Dermis microvascular lymphatic vessel endothelial cell (primary cell): ENCODE data around the gene C16orf54. TPM values are rescaled to one million over a fixed set of nuclear protein-coding genes. Genes with fewer than 3 reads are reported as not detected.
"Not testable (repeated sequence)": the region's sequence is repeated elsewhere in the genome, so short reads cannot be mapped to it uniquely, and the experiment has no call there.

Source experiments
- DNase-seq, 2 donors: peaks; one replicate each; pipeline versions ENCODE4 v3.0.0 to v3.0.0-alpha.2; 2010; ENCODE audit warnings: low read depth in 2 of 2
- total RNA-seq: library from RNA; depleted of rRNA; stranded (reverse); fragments of >200 nt; gene quantifications from 2 replicates; pipeline ENCODE4 v1.2.1, GENCODE V29; 2014

The C16orf54 gene
- total RNA-seq, 1 donor from 2014 or later, result not detected

GRCh38 chr16:29708917-29709600 is 36.7 kb downstream of the C16orf54 start:
- no peak for DNase-seq

GRCh38 chr16:29707160-29707559 is 38.6 kb downstream of the C16orf54 start:
- DNase-seq, result not testable (repeated sequence)

- no peak for DNase-seq
These were observed 40.8 kb downstream of the C16orf54 start for GRCh38 chr16:29705030-29705429.

GRCh38 chr16:29702269-29702668 is 43.5 kb downstream of the C16orf54 start:
- no peak for DNase-seq

- no peak for DNase-seq
These were observed 44.6 kb downstream of the C16orf54 start for GRCh38 chr16:29701214-29701555.

GRCh38 chr16:29700253-29700987 is 45.4 kb downstream of the C16orf54 start:
- peak; percentile 20 to 85 for DNase-seq

- no peak for DNase-seq
These were observed 46.2 kb downstream of the C16orf54 start for GRCh38 chr16:29699324-29700219.

GRCh38 chr16:29698484-29699323 is 47.1 kb downstream of the C16orf54 start:
- DNase-seq, result no peak

- no peak for DNase-seq
These were observed 47.7 kb downstream of the C16orf54 start for GRCh38 chr16:29698042-29698441.

GRCh38 chr16:29697391-29697790 is 48.4 kb downstream of the C16orf54 start:
- DNase-seq, result no peak

- no peak for DNase-seq
These were observed 48.9 kb downstream of the C16orf54 start for GRCh38 chr16:29696881-29697331.

GRCh38 chr16:29695675-29696074 is 50.1 kb downstream of the C16orf54 start:
- not testable (repeated sequence) for DNase-seq

GRCh38 chr16:29694384-29695195 is 51.2 kb downstream of the C16orf54 start:
- no peak for DNase-seq

GRCh38 chr16:29692606-29693005 is 53.2 kb downstream of the C16orf54 start:
- not testable (repeated sequence) for DNase-seq

Other genes with a start within 250 kb of the C16orf54 start
- 9.5 and 19.0 TPM in 2 replicates for gene NPIPB12, start 239.6 kb downstream of the C16orf54 start, total RNA-seq
- gene SPN, start 82.7 kb downstream of the C16orf54 start, total RNA-seq, result under 0.01 TPM in 1 of 2 replicates, not detected in the other
- gene QPRT, start 66.8 kb downstream of the C16orf54 start, total RNA-seq, result 0.13 and 0.25 TPM in 2 replicates
- gene ZG16, start 32.3 kb upstream of the C16orf54 start, total RNA-seq, result not detected in 2 replicates
- 24.1 and 47.2 TPM in 2 replicates for gene KIF22, start 44.8 kb upstream of the C16orf54 start, total RNA-seq
- 139 and 171 TPM in 2 replicates for gene MAZ, start 60.5 kb upstream of the C16orf54 start, total RNA-seq
- 0.25 TPM in 1 of 2 replicates, not detected in the other for gene PRRT2, start 66.2 kb upstream of the C16orf54 start, total RNA-seq
- gene PAGR1, start 70.2 kb upstream of the C16orf54 start, total RNA-seq, result 13.2 and 15.2 TPM in 2 replicates
- 141 and 161 TPM in 2 replicates for gene MVP, start 74.5 kb upstream of the C16orf54 start, total RNA-seq
- 52.1 and 89.6 TPM in 2 replicates for gene CDIPT, start 117.2 kb upstream of the C16orf54 start, total RNA-seq
- gene SEZ6L2, start 153.6 kb upstream of the C16orf54 start, total RNA-seq, result 0.26 and 2.5 TPM in 2 replicates
- 0.25 and 0.26 TPM in 2 replicates for gene ASPHD1, start 154.5 kb upstream of the C16orf54 start, total RNA-seq
- 3.9 and 4.2 TPM in 2 replicates for gene KCTD13, start 180.2 kb upstream of the C16orf54 start, total RNA-seq
- gene TMEM219, start 216.1 kb upstream of the C16orf54 start, total RNA-seq, result 50.6 and 62.7 TPM in 2 replicates
- gene TAOK2, start 227.9 kb upstream of the C16orf54 start, total RNA-seq, result 71.8 and 84.1 TPM in 2 replicates
- gene HIRIP3, start 249.6 kb upstream of the C16orf54 start, total RNA-seq, result 4.4 and 5.6 TPM in 2 replicates